GM12874 (cell line): Measurements from ENCODE around the gene CYBB.

Experiments
- CTCF ChIP-seq: IDR thresholded peaks from 2 replicates; pipeline ENCODE4 v1.5.1; 2011; ENCODE audit warnings: low read depth, mild to moderate bottlenecking, control low read depth, low read length, moderate library complexity; ENCODE audit not compliant: insufficient read depth

CYBB gene

GRCh38 chrX:37753384-37753783, 26.5 kb upstream of the CYBB start:
- no peak for TF ChIP-seq CTCF

GRCh38 chrX:37754516-37754915, 25.3 kb upstream of the CYBB start:
- no peak for TF ChIP-seq CTCF

- TF ChIP-seq CTCF: no peak
Measured at GRCh38 chrX:37755025-37755424, 24.8 kb upstream of the CYBB start.

- TF ChIP-seq CTCF: no peak
Measured at GRCh38 chrX:37757082-37757481, 22.8 kb upstream of the CYBB start.

- no peak for TF ChIP-seq CTCF
Measured at GRCh38 chrX:37759351-37759750, 20.5 kb upstream of the CYBB start.

GRCh38 chrX:37759878-37760418, 19.9 kb upstream of the CYBB start:
- no peak for TF ChIP-seq CTCF

GRCh38 chrX:37763400-37763799, 16.5 kb upstream of the CYBB start:
- TF ChIP-seq CTCF: no peak
